ENCODE measurements around the gene COBL.

COBL gene

DNA sequence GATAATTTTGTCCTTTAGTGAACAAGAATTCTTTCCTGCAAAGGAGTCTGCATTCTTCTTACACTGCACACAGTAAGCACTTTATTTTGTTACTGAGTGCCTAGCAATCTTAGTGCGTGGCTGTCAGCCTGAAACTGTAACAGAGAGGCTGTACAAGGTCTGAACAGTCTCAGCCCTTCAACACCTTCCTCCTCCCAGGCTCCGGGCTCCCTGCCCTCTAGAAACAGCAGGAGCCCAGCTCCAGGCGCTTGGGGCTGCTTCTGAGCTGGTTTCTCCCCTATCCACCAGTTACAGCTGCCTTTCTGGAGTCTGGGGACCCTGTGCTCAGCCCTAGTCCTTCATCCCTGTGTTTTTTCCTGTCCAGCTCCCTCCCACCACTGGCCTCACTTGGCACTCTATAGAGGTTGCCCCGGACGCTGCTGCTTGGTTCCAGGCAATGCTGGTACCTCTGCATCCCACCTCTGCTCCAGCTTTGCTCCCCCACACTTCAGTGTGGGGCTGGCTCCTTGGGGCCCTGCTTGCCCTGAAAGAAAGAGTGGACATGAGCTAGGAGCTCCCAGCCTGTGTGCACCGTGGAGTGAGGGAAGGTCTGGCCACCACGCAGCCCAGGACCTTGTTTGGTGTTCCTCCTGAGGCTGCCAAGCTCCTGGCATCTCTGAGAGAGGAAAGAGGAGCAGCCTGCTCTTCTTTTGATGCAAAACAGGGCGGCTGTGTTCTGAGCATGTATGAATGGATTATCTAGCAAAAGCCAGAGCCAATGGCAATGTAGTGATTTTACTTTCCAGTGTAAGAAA is 282.7 kb downstream of the COBL start:
- DNase-seq: no peak

DNA sequence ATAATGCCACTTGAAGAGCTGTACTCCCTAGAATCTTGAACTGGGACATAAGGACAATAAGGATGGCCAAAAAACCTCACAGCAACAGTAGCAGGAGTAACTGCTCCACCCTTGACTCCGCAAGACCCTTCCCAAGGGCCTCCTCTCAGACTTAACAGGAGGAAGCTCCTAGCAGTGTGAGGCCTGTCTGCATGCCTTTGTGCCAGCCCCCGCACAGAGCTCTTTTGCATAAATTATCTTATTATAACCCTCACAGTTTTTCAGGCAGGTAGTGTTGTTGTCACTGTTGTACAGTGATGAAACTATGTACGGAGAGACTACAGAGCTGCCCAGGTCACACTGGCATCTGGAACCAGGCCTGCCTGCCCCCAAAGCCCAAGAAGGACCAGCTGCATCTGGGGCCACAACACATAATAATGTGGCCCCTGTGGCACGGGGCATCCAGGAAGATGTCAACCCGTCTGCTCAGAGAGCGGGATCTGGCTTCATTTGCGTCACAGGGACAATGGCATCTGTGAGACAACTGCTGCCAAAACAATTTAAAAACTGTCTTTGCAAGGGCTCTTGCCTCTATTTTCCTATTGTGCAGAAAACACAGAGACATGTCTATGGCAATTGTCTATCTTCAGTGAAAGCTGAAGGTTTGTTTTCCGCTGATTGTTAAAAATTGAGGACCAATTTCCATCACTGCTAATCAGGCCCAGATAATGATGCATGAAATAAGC is 284.7 kb downstream of the COBL start:
- no peak for DNase-seq

DNA sequence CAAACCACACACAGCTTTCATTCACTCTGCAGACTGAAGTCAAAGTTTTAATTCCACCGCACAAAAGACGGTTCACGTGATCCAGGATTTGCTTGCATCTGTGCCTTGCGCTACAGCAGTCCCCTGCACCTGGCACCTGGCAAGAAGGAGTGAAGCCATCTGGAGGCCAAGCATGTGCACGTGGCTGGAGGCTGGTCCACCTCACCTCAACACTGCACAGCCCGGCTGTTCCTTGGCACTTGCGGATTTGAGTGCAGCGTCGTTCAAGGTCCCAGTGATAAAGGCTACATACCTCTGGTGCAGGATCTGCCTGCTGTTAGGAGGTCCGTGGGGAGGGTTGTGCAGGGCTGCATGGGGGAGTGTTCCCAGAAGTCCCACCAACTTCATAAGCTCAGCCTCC is 285.4 kb downstream of the COBL start:
- DNase-seq: no peak

DNA sequence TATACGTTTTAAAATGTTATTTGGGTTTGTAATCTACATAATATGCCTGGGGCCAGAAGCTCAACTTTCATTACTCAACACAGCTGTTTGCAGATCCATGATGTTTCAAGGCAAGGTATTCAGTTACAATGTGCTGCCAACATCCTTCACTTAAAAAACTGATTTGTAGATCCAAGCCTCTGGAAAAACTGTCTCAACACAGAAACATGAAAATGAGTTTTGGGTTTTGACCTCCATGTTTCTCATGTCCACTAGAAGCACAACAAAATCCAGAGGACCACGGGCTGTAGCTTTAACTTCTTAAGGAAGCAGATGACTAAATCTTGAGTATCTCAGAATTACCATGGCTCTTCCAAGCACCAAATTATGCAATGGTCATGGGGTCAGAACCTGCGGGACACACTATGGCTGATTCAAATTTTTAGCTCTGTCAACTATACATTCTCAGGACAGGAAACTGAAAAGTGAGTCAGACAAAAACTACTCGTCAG is 286.9 kb downstream of the COBL start:
- no peak for DNase-seq

DNA sequence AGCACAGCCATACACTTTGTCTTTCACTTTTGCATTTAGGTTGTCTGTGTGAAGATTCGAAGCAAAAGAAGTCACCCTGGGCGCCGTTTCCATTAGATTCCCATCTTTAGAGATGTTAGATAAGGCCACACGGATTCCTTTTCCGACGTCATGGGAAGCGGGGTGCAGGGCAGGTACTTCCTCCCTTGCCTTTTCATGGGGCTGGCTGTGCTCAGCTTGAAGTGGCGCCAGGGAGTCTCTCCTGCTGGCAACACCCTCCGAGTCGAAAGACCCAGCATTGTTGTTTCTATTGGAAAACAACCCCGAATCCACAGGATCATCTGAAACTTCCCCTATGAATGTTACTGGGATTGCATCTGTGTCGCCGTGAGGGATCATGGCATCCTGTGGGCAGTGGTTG is 287.5 kb downstream of the COBL start:
- DNase-seq: no peak

DNA sequence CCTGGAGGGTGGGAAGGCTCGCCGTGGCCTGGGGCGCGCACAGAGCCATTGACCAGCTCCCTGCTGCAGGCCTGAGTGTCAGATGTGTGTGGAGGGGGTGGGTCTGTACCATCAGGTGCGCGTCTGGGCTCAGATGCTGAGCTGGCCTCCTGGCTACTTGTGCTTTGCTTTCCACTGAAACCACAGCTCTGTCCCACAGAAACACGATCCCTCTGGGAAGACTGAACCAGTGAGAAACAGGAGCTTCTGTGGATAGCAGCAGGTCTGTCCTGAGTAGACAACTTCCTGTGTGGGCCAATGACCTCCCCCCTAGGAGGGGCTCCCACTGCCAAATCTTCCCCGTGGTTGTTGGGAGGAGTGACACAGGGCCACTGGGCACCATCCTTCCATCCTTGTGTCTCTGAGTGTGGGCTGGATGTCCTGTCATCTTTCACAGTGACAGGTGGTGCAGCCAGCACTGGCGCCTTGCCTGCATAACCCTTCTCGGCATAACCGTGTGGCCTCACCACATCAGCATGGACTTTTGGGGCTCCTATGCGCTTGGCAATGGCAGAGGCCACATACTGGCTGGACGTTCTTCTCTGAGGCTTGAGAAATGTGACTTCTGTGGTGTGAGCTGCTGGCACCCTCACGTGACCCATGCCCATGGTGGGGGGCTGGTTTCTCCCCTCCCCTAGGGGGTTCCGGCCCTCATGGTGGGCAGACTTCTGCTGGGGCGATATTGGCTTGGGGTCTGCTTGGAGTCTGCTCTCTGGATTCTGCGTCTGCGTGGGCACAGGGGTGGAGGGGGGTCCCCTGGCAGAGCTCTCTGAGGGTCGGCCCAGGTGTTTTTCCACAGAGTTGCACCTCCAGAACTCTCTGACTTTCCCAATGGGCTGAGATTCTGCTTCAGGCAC is 288.4 kb downstream of the COBL start:
- no peak for DNase-seq

DNA sequence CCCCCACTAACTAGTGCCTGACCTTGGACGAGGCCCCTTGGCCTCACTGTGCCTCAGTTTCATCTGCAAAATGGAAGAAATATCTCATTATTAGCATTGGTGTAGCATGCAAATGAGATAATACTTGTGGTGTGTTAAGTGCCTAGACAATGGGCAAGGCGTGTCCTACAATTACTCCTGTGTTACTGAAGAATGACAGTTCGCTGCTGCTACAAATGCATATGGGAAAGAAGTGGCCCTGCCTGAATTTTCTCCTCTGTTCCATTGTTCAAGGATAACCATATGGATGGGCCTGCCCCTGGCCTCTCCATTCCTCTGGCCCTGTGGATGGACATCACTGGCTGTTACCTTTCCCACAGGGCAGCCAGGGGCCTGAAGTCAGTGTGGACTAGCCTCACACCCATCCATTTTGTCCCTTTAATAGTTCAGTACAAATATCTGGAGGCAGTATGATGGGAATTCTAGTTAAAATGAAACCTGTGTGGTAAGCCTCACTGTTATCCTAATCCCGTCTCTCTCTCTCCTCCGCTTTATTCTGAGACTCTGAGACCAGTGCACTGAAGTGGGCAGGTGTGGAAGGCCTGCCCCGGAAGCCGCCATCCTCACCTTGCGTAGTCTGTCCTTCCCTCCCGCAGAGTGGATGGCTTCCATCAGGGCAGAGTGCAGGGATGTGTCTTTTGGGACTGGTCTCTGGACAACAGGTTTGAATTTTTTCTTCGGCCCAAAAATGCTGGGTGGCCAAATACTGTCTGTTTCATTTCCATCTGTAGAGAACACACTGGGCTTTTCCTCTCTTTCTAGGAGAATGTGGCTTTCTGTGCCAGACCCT is 289.3 kb downstream of the COBL start:
- no peak for DNase-seq

DNA sequence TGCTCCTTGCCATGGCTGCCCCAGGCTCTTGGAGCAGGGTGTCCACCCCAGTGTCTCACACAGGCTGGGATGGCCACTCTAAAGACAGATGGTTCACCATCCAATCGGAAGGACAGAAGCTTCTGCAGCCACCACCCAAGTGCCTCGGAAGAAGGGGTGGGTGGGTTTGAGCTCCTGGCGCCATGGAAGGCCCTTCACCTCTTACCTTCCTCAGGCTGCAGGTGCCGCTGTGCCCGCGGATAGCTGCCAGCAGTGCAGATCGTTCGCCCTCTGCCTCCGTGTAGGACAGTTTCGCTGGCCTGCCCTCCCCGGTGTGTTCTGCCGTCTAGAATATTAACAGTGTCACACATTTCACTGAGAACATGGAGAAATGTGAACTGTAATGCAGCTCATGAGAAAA is 290.3 kb downstream of the COBL start:
- DNase-seq: no peak

DNA sequence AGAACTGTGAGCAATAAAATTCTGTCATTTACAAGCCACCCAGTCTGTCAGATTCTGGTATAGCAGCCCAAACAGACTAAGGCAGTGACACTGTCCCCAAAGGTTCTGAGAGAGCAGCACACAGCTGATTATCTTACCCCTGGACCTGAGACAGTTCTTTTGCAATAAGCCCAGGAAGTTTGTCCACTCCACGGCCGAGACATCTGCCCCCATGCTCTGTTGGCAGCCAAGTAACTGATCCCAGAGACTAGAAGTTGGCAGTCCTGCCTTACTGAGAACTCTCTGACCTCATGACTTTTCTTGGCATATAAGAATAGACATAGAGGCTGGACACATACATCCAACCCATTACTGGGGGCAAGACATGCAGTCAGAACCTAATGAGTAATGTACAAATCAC is 290.9 kb downstream of the COBL start:
- no peak for DNase-seq

DNA sequence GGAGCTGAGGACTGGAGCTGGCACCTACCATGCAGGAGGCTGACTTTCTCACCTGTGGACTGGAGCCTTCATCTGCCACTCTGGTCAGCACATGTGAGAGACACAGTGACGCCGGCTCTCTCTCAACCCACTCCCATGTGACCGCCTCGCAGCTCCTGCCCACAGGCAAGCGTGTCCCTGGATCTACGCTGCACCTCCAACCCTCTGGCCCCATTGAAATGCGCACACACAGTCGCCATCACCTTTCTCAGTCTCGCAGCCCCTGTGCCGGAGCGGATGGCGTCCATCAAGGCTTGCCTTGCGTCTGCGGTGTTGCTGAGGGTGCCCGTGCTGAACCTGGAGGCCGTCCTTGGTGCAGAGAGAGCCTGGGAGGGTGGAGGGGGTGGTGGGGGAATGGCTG is 291.7 kb downstream of the COBL start:
- no peak for DNase-seq

DNA sequence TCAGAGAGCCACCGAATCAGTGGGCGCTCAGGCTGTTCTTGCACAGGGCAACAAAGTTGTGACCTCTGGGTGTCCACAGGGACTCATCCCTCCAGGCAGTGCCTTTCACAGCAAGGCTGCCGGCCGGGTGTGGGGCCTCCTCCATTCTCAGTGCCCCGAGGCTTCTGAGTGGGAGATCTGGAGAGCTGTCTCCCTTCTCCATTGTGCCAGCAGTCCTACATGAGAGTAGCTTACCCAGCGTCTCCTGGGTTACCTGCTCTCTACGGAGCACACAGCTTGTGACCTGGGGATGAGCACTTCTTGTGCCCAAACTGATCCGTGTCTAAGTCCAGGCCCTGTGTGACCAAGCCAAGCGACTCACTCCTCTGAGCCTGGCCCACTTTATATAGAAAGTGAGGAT is 293.1 kb downstream of the COBL start:
- DNase-seq: no peak

DNA sequence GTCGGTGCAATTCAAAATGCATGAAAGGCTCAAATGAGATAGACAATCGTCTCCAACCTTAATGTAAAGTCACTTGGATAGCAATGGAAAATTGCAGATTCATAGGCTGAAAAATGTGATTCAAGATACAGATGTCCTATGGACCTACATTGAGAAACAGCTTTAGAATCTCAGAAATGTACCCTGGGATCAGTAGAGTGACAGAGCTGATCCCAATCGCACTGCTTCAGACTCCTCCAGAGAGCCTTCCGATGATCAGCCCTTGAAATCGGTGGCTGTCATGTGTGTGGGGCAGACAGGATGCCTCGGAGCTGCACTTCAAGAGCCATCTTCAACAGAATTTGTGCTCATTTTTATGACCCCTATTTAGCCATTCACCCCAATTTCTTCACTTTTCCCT is 293.8 kb downstream of the COBL start:
- no peak for DNase-seq

DNA sequence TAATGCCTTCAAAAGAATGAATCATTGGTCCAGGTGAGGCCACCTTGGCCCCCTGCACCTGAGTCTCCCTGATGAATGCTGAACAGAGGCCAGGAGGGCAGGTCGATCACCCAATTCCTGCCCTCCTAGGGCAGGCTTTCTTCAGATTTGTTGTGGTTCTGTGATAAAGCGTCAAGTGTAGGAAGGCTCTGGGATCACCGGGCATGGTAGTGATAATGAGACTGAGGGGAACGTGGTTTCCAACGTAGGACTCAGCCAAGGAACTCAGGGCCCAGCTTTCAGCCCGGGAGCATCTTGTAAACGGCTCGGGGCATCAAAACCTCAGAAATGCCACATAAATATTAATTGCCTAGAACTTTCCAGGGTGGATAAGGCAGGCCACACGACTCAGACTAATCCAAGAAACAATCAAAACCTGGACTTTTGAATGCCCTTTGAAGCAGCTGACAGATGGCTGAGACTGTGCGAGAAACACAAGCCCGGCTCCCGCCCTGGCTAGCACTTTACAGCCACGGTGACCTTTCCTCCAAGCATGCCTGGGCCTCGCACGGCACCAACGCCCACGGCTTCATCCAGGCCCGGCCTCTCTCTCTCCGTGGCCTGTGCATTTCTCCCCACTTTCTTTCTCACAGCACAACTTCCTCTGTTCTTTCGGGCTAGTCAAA is 294.6 kb downstream of the COBL start:
- DNase-seq: no peak

DNA sequence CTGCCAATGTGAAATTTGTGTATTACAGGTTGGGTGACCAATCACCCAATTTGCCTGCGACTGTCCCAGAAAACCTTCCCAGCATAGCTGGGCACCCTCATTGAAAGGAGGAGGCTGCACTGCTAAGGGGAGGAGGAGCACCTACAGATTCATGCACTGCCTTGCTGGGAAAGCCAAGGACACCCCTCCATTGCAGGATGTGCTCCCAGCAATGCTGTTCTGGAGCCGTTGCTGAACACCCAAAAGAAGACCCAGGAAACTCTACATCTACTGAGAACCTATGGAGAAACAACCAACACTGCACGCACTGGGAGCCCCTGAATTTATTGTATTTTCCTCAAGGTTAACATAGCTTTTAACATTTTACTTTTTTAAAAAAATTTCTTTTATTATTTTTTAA is 295.7 kb downstream of the COBL start:
- no peak for DNase-seq

DNA sequence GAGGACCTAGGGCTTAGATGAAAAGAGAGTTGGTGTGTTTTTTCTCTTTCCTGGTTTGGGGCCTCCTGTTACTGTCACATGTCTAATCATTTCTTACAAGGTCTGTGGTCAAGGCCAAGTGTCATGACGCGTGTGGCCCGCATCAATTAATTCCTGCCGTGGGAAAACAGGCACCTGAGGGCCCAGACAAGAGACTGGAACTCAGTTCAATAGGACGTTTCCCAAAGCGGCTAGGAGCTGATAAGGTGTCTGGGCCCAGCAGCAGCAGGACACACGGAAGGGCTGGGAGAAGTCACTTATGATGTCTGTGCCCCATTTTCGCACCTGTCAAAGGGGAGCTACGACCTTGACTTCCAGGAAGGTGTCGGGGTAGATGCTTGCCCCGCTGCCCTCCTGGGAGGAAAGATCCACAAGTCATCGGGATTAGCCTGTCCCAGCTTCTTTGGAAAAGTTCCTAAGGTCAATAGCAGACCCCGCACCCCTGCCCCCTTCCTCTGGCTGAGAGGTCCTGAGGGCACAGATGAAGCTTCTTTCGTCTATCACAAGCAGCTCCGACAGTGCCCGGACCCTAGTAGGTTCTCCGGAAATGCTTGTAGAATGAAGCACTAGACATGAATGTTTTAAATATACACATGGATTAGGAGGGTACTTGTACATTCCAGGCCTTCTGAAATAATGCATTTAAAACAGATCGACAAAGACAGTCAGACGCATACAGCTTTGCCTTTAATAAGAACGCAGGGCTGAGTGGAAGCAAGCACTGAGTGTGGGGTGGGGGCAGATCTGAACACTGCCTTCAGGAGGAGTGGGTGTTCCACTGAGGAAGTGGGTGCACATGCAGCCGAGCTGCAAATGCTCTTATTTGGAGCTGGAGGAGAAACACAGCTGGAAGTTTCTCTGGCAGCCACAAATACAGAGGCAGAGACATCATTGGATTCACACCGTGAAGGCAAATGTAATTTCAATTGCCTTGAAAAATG is 296.4 kb downstream of the COBL start:
- DNase-seq: no peak

DNA sequence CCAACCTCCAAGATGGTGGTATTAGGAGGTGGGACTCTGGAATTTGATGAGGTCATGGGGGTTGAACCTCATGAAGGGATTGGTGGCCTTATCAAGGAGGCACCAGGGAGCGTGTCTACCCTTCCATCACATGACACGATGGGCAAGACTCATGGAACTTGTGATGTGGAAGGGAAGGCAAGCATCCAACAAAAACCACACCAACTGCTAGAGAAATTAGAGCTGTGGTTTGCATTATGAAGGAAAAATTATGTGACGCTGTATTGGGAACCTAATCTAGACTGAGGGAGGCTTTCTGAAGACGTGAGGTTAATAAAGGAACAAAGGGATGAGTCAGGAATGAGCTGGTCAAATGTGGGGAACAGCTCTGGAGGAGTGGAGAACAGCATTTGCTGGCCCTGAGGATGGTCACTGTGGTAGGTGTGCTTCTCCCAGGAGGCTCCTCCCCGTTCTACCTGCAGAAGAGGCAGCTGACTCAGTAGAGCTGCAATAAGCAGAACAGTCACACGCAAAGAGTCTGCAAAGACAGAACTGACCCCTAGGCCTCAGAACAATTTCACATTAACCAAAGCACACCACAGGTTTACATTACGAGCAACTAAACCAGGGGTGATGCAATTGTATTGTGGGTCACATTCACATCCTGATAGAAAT is 297.3 kb downstream of the COBL start:
- no peak for DNase-seq

DNA sequence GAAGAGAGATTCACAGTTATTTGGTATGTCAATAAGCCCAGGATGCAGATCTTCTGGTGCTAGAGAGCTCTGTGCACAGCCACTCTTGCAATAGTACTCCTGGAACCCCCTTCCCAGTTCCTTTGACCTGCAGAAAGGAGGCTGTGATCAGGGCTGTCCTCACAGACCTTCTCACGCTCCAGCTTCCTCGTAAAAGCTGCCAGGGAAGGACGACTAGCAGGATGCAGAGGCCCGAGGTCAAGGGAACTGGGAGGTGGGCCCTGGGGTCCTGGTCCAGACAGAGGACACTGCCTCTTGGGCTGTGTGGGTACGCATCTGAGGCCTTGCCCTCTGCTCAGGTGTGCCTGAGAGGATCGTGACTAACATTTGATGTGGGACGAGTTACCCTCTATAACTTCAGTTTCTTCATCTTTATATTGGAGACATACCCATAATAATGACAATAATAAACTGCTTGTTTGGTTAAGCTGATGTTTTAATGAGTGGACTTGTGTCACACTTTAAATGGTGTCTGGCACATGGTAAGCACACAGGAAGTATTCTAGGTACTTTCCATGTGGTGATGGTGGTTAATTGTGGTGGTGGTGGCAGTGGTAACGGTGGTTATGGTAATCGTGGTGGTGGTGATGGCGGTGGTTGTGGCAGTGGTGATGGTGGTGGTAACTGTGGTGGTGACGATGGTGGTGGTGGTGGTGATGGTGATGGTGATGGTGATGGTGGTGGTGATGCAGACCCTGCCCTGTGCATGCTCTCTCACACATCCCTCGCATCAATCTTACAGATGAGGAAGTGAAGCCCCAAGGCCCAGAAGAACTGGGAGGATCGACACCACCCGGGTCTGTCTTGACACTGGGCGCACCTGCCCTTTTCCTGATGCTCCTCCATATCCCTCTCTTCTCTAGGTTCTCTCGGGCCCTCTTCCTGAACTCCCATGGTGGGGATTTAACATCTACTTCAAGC is 298.8 kb downstream of the COBL start:
- no peak for DNase-seq

DNA sequence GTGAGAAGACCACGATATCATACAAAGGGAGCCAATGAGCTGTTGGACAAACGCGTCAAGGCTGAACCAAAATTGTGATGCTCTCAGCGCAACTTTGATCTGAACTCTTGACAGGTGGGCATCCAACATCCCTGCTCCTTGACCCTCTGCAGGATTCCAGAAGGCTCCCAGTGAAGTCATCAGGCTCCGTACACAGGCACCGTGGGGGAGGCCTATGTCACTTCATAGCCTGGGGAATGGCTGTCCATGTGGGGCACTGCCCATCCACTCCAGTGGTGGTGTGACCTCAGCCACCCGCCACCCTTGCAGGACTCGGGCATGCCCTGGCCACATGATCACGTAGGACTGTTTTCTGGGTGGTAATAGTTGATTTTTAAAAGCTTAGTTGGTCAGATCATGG is 300.1 kb downstream of the COBL start:
- no peak for DNase-seq

DNA sequence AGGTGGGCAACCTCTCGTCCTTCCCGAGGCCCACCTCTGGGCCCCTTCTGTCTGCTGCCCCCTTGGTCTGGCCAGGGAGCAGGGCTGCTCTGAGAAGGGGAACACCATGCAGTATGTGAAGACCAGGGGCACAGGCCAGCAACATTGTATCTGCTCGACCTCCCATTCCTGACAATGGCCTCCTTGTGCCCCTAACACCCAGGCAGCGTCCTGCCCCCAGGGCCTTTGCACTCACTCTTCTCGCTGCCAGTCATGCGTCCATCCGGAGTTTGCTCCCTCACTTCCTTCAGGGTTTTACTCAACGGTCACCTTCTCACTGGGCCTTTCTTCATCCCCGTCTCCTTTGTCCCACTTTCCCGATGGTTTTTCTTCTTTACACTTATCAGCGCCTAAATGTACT is 301.0 kb downstream of the COBL start:
- no peak for DNase-seq
